ENCODE data around the gene SEMA6A. TPM values are rescaled to one million over a fixed set of nuclear protein-coding genes. Genes with fewer than 3 reads are reported as not detected.

The SEMA6A gene
- total RNA-seq, 3 donors from 2014 or later, result 33.9 to 40.3 (median 35.6) TPM

GRCh38 chr5:116480894-116481510, 93.6 kb downstream of the SEMA6A start:
- Histone ChIP-seq H3K4me1 (no peaks in the 10 kb centered on the region), H3K9me3 (peaks cover 11 to 14% of the 10 kb centered on the region in 2 donors), H3K36me3 (peaks cover 10% of the 10 kb centered on the region), H3K4me3 (no peak overlapping the region), H3K27ac (no peak overlapping the region), H3K27me3 (no peaks in the 10 kb centered on the region)
- intact Hi-C loops (cut with DNase I; ENCODE audit: low total_unique reads), result loop anchor here (10.0 kb wide), 1 partner anchor 724 kb away; no protein-coding TSS in a partner anchor
- no peak for DNase-seq (ENCODE audit: low spot score in 2 of 2)
- TF ChIP-seq CTCF (IDR thresholded peaks at IDR 0.05) (no peak), POLR2AphosphoS5 (IDR thresholded peaks at IDR 0.05) (no peak), POLR2A (IDR thresholded peaks at IDR 0.05) (no peak)

GRCh38 chr5:116479776-116480675, 94.6 kb downstream of the SEMA6A start:
- Histone ChIP-seq H3K27ac (no peak overlapping the region), H3K27me3 (no peaks in the 10 kb centered on the region), H3K4me3 (no peak overlapping the region), H3K36me3 (peaks cover 10% of the 10 kb centered on the region), H3K4me1 (no peaks in the 10 kb centered on the region), H3K9me3 (peaks cover 11 to 14% of the 10 kb centered on the region in 2 donors)
- TF ChIP-seq POLR2A (IDR thresholded peaks at IDR 0.05) (no peak), CTCF (IDR thresholded peaks at IDR 0.05) (no peak), POLR2AphosphoS5 (IDR thresholded peaks at IDR 0.05) (no peak)
- intact Hi-C loops (cut with DNase I; ENCODE audit: low total_unique reads), result loop anchor here (10.0 kb wide), 1 partner anchor 725 kb away; no protein-coding TSS in a partner anchor
- no peak for DNase-seq (ENCODE audit: low spot score in 2 of 2)

GRCh38 chr5:116478491-116478890, 96.1 kb downstream of the SEMA6A start:
- no peaks in the 10 kb centered on the region for H3K4me1 ChIP-seq
- H3K27me3 ChIP-seq, result no peaks in the 10 kb centered on the region
- H3K9me3 ChIP-seq, result peaks cover 11 to 14% of the 10 kb centered on the region in 2 donors
- TF ChIP-seq CTCF (IDR thresholded peaks at IDR 0.05) (no peak), POLR2A (IDR thresholded peaks at IDR 0.05) (no peak), POLR2AphosphoS5 (IDR thresholded peaks at IDR 0.05) (no peak)
- peaks cover 10% of the 10 kb centered on the region for H3K36me3 ChIP-seq
- intact Hi-C loops (cut with DNase I; ENCODE audit: low total_unique reads), result no loop called here
- H3K27ac ChIP-seq, result no peak overlapping the region
- no peak overlapping the region for H3K4me3 ChIP-seq
- DNase-seq (ENCODE audit: low spot score in 2 of 2), result no peak

GRCh38 chr5:116476897-116477537, 97.6 kb downstream of the SEMA6A start:
- TF ChIP-seq CTCF (IDR thresholded peaks at IDR 0.05) (no peak), POLR2A (IDR thresholded peaks at IDR 0.05) (no peak), POLR2AphosphoS5 (IDR thresholded peaks at IDR 0.05) (no peak)
- Histone ChIP-seq H3K36me3 (peaks cover 9% of the 10 kb centered on the region), H3K27me3 (no peaks in the 10 kb centered on the region), H3K4me3 (no peak overlapping the region), H3K9me3 (peaks cover 11 to 14% of the 10 kb centered on the region in 2 donors), H3K27ac (no peak overlapping the region), H3K4me1 (no peaks in the 10 kb centered on the region)
- intact Hi-C loops (cut with DNase I; ENCODE audit: low total_unique reads), result no loop called here
- DNase-seq (ENCODE audit: low spot score in 2 of 2), result no peak

All from breast epithelium (tissue), 4 donors.